ENCODE results near the gene APP. TPM values are rescaled to one million over a fixed set of nuclear protein-coding genes. Genes with fewer than 3 reads are reported as not detected.

Gene APP
- total and polyA plus RNA-seq, 8 donors = 373 to 671 (median 580) TPM

DNA sequence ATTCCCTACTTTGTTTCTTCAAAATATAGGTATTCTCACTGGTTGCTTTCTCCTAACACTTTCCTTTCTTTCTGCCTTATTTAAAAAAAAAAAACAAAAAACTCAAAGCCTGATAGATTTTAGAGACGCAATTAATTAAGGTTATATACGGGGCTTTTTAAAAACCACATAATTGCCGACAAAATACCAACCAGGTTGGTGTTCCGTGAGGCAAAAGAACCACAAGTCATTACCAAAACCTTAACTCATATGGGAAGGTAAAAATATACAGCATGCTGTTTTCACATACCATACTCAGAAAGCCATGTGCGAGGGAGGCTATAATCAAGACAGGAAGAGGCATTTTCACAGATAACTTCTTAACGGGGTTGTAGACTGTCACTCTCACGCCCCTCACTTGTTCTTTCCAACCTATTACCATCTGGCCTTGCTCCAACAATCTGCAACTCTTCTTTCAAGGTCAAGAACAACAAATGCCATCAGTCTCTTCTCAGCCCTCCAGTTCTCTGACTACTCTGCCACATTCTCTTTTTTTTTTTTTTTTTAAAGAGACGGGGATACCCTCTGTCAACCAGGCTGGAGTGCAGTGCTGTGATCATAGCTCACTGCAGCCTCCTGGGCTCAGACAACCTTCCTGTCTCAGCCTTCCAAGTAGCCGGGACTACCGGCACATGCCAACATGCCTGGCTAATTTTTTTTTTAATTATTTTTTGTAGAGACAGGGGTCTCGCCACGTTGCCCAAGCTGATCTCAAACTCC is 102.6 kb downstream of the APP start:
- ATAC-seq = no peak
- intact Hi-C loops (cut with DNase I) = no loop called here

DNA sequence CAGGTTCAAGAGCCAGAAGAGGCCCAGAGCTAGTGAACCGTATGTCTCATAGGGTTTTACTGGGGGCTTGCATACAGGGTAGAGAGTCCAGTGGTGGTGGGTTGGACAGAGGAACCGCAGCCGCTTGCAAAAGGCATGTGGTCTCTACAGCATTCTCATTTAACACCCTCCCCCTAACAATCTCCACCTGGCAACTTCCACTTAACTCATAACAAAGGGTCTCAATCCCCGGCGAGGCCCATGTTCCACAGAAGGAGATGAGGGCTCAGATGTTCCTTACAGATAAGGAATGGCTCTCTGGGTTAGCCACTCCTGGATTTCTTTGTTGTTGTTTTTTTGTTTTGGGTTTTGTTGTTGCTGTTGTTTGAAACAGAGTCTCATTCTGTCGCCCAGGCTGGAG is 106.1 kb downstream of the APP start:
- H3K4me1 ChIP-seq = peaks cover 0 to 14% of the 10 kb centered on the region in 2 donors
- no peaks in the 10 kb centered on the region for H3K36me3 ChIP-seq
- TF ChIP-seq, protein P1, sequence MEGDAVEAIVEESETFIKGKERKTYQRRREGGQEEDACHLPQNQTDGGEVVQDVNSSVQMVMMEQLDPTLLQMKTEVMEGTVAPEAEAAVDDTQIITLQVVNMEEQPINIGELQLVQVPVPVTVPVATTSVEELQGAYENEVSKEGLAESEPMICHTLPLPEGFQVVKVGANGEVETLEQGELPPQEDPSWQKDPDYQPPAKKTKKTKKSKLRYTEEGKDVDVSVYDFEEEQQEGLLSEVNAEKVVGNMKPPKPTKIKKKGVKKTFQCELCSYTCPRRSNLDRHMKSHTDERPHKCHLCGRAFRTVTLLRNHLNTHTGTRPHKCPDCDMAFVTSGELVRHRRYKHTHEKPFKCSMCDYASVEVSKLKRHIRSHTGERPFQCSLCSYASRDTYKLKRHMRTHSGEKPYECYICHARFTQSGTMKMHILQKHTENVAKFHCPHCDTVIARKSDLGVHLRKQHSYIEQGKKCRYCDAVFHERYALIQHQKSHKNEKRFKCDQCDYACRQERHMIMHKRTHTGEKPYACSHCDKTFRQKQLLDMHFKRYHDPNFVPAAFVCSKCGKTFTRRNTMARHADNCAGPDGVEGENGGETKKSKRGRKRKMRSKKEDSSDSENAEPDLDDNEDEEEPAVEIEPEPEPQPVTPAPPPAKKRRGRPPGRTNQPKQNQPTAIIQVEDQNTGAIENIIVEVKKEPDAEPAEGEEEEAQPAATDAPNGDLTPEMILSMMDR (IDR thresholded peaks at IDR 0.05) = no peak
- DNase-seq (no peak), ATAC-seq (no peak)
- intact Hi-C loops (cut with DNase I) = no loop called here
- H3K27ac ChIP-seq = no peak overlapping the region
- H3K27me3 ChIP-seq = no peaks in the 10 kb centered on the region
- no peak overlapping the region for H3K4me3 ChIP-seq
- no peaks in the 10 kb centered on the region for H3K9me3 ChIP-seq

More for the DNA sequence above, 102.6 kb downstream of the APP start:
- peaks cover 8 to 18% of the 10 kb centered on the region in 2 donors for H3K4me1 ChIP-seq
- H3K9me3 ChIP-seq = no peaks in the 10 kb centered on the region
- H3K36me3 ChIP-seq = no peaks in the 10 kb centered on the region
- no peak for DNase-seq
- no peaks in the 10 kb centered on the region for H3K27me3 ChIP-seq
- no peak overlapping the region for H3K27ac ChIP-seq
- TF ChIP-seq, protein P1 (IDR thresholded peaks at IDR 0.05) = no peak
- H3K4me3 ChIP-seq = no peak overlapping the region

DNA sequence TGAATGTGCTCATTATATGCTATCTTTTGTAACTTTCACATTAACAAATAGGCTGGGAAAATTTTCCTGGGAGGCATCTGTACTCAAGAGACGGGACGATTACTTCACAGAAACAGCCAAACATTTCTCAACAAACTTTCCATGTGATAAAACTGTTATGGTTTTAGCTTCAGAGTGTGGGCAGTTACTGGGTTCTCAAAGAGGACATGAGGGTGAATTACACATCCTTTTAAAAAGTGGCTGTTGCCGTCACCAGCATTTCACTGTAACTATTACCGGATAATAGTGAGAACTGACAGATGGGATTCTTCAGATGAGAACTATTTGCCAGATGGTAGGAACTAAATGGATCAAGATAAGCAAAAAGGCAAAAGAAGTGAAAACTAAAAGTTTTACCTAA is 109.1 kb downstream of the APP start:
- Histone ChIP-seq H3K27ac (no peak overlapping the region), H3K27me3 (no peaks in the 10 kb centered on the region), H3K36me3 (no peaks in the 10 kb centered on the region), H3K9me3 (no peaks in the 10 kb centered on the region), H3K4me1 (peaks cover 0 to 14% of the 10 kb centered on the region in 2 donors), H3K4me3 (no peak overlapping the region)
- intact Hi-C loops (cut with DNase I) = no loop called here
- TF ChIP-seq, protein P1 (IDR thresholded peaks at IDR 0.05) = no peak
- peak; percentile 54 for ATAC-seq
- peak in 1 of 4 donors; percentile 51 for DNase-seq

DNA sequence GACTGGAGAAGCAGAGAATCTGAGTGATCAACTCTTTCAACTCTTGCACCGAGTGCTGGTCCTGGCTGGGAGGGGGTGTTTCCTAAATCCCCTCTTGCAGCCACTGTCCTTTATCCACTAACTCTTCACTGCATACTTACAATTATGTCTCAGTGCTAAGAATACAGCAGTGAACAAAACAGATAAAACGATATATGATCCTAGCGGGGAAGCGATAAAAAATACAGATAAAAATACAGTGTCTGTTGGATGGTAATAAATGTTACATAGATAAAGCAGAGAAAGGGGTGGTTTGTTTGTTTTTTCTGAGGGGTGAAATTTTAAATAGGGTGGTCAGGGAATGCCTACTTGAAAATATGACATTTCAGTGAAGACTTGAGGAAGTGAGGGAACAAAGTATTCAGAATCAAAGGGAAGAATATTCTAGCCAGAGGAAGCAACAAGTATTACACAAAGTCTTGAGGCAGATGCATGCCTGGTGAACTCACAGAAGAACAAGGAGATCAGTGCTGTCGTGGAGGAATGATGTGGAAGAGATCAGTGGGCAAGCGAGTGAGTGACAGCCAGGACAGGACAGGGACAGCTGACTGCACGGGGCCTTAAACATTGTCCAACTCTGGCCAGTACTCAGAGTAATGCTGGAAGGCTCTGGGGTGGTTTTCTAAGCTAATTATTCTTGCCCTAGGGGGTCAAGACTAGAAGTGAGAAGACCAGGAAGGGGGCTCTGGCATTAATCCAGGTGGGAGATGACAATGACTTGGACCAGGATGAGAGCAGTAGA is 110.0 kb downstream of the APP start:
- ATAC-seq = no peak

More for the DNA sequence above, 110.0 kb downstream of the APP start:
- intact Hi-C loops (cut with DNase I) = no loop called here
- no peak overlapping the region for H3K4me3 ChIP-seq
- no peak overlapping the region for H3K27ac ChIP-seq
- no peaks in the 10 kb centered on the region for H3K36me3 ChIP-seq
- TF ChIP-seq, protein P1 (IDR thresholded peaks at IDR 0.05) = no peak
- H3K9me3 ChIP-seq = no peaks in the 10 kb centered on the region
- no peaks in the 10 kb centered on the region for H3K27me3 ChIP-seq
- DNase-seq = no peak
- peaks cover 0 to 14% of the 10 kb centered on the region in 2 donors for H3K4me1 ChIP-seq
